Stimulated activated CD8-positive, alpha-beta memory T cell treated with anti-CD3 and anti-CD28 coated beads, Interleukin-15, amount 100 ng/mL, for 24 hours (primary cell): ENCODE results near the gene RAP2B.

Experiments used
- DNase-seq: peaks from one replicate; pipeline ENCODE4 v3.0.0-alpha.2; 2020; ENCODE audit warnings: low read depth

RAP2B gene

GRCh38 chr3:153160451-153161137 is 1.4 kb upstream of the RAP2B start:
- peak; percentile 40 for DNase-seq

- DNase-seq: peak; percentile 46
These were observed 800 bp upstream of the RAP2B start for GRCh38 chr3:153161138-153161713.

DNA sequence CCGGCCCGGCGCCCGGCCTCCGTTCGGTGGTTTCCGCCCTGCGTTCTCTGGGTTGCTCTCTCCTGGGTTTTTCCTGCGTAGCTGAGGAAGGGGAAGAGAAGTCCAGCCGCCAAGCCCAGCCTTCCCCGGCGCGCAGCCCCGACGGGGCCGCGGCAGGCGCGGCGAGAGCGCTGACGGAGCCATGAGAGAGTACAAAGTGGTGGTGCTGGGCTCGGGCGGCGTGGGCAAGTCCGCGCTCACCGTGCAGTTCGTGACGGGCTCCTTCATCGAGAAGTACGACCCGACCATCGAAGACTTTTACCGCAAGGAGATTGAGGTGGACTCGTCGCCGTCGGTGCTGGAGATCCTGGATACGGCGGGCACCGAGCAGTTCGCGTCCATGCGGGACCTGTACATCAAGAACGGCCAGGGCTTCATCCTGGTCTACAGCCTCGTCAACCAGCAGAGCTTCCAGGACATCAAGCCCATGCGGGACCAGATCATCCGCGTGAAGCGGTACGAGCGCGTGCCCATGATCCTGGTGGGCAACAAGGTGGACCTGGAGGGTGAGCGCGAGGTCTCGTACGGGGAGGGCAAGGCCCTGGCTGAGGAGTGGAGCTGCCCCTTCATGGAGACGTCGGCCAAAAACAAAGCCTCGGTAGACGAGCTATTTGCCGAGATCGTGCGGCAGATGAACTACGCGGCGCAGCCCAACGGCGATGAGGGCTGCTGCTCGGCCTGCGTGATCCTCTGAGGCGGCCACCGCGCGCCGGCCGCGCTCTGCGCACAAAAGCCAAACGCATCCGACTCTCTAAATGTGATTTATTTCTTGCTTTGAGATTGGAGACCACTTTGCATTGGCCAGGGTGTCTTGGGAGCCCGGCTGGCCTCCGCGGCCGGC is 727 bp downstream of the RAP2B start:
- peak; percentile 19 for DNase-seq

GRCh38 chr3:153163393-153163724 is 1.3 kb downstream of the RAP2B start:
- no peak for DNase-seq

DNA sequence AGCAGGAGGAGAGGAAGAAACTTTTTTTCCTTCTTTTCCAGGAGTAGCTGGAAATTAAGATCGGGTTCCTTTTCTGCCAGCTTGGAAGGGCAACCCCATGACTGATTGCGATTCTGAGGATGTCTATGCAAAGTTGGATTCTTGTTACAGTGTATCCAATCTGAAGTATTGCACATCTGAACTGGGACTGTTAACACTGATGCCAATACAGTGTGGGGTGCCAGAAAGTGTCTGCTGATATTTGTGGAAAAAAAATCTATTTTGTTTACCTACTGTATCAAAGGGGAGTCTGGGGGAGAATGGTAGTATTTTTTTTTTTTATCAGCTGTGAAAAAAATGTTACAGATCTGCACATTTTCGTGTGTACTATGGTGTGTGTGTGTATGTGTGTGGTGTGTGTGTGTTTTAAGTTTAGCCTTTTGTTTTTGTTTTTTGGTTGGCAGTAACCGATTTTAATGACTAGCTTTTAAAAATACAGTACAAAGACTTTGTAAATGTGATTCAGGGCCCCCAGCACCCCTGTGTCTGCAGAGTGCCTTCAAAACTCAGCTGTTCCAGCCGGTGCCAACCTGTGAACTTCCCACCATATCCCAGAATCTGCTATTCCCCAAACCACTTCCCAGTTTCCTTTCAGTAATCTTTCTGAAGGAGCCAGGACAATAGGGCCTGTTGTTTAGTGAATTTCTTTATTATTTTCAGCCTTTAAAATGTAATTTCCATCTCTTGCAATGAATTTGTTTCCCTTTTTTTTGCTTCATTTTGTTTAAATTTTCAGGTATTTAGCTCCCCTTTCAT is 1.9 kb downstream of the RAP2B start:
- no peak for DNase-seq

DNA sequence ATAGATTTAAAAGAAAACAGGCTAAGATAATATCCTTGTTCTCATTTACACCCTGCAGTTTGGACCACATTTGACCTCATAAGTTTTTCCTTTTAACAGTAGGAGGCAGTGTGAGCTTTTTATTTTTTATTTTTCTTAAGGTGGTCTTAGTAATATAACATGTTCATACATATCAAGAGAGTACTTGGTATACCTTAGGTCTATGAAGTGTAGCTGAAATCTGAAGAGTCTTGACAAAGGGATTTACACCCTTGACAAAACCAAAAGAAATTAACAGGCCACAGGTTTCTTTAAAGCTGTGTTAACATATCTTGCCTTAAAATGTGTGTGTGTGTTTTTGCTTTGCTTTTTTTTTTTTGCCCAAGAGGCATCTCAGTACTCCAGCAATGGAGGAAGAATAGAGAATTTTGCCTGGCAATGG is 3.2 kb downstream of the RAP2B start:
- DNase-seq: no peak

- no peak for DNase-seq
These were observed 4.2 kb downstream of the RAP2B start for GRCh38 chr3:153166206-153166605.

- no peak for DNase-seq
These were observed 4.8 kb downstream of the RAP2B start for GRCh38 chr3:153166796-153167195.

DNA sequence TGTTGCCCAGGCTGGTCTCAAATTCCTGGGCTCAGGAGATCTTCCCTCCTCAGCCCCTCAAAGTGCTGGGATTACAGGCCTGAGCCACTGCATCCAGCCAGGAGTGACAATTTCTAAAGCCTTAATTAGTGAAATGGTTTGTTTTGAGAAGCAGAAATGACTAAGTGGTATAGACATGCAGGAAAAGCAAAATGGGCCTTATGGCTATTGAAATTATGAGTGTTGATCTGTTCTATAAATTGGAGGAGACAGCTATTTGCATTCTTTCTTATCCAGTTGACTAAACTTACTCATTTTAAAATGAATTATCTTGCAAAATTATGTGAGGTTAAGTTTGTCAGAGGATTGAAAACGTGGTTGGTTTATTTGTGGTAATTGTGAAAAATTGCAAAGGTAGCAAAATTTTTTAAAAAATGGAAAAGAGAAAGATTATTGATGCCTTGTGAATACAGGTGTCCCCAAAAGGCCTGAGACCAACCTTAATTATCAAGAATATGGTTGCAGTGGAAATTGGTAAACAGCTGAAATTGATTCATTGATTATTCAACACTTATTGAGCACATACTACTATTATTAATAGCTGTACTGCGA is 7.9 kb downstream of the RAP2B start:
- no peak for DNase-seq

DNA sequence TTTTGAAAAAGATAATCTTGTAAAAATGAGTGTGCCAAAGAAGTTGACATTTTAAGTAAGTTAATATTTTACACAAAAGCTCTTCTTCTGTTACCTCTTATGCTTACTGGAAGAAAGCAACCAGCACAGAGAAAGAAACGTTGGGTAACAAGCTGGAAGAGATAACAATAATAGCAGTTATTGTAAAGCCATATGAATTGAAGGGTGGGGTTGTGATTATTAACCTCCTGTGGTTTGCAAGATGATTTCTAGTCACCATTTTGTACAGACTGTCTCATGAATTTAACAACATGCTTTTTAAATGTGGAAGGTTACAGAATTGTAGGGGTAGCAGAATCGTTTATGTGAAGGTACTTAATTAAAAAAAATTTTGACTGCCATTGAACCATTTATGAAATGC is 9.2 kb downstream of the RAP2B start:
- DNase-seq: no peak

GRCh38 chr3:153171918-153172317 is 9.9 kb downstream of the RAP2B start:
- DNase-seq: no peak

GRCh38 chr3:153172796-153173757 is 11.1 kb downstream of the RAP2B start:
- no peak for DNase-seq

- no peak for DNase-seq
These were observed 11.9 kb downstream of the RAP2B start for GRCh38 chr3:153173758-153174516.

DNA sequence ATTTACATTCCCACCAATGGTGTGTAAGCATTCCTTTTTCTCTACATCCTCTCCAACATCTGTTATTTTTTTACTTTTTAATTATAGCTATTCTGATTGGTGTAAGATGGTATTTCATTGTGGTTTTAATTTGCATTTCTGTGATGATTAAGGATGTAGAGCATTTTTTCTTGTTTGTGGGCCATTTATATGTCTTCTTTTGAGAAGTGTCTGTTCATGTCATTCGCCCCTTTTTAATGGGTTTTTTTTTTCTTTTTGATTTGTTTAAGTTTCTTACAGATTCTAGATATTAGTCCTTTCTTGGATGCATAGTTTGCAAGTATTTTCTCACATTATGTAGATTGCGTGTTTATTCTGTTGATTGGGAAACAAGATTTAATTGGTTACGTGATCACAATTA is 14.2 kb downstream of the RAP2B start:
- no peak for DNase-seq

- DNase-seq: no peak
These were observed 18.9 kb downstream of the RAP2B start for GRCh38 chr3:153180860-153181372.

GRCh38 chr3:153182501-153183293 is 20.7 kb downstream of the RAP2B start:
- DNase-seq: no peak

- DNase-seq: no peak
These were observed 28.9 kb downstream of the RAP2B start for GRCh38 chr3:153190923-153191322.

GRCh38 chr3:153192327-153192726 is 30.3 kb downstream of the RAP2B start:
- no peak for DNase-seq
